Naive thymus-derived CD4-positive, alpha-beta T cell (primary cell): ENCODE data around the gene EXOC6B. TPM values are rescaled to one million over a fixed set of nuclear protein-coding genes. Genes with fewer than 3 reads are reported as not detected.

Experiments
- ATAC-seq: fragments of 150-1000 bp; cut with Tn5 transposase; 2 replicates; pipeline ENCODE4 v1.10.0; 2021; ENCODE audit warnings: mild to moderate bottlenecking, moderate library complexity
- CTCF ChIA-PET: fragments of 350-600 bp; sonication (Branson Sonifier 250); formaldehyde crosslinking; loops from one replicate; lab custom pipeline; 2021; ENCODE audit warnings: antibody characterized with exemption; lab: Charles Lee
- POLR2A ChIA-PET: fragments of 350-600 bp; sonication (Branson Sonifier 250); formaldehyde crosslinking; loops from one replicate; lab custom pipeline; 2021; ENCODE audit warnings: antibody characterized with exemption, inconsistent platforms; lab: Charles Lee
- DNase-seq, 9 donors: peaks; one replicate each; pipeline versions ENCODE4 v3.0.0 to v3.0.0-alpha.2; 2020 to 2022; ENCODE audit warnings: mixed read lengths in 1 of 9
- H3K27ac ChIP-seq: one replicate; pipeline ENCODE4 v1.7.0; 2013; ENCODE audit warnings: mild to moderate bottlenecking, low read depth, low read length, moderate library complexity
- H3K27me3 ChIP-seq, 2 donors: one replicate each; pipeline ENCODE4 v1.7.0; 2013; ENCODE audit warnings: low read length in 2 of 2, mild to moderate bottlenecking in 2 of 2, moderate library complexity in 2 of 2; ENCODE audit not compliant: control insufficient read depth in 2 of 2, insufficient read depth in 2 of 2
- H3K36me3 ChIP-seq, 3 experiments: 1 replicate in 2 of 3; 2 replicates in 1 of 3; pipeline ENCODE4 v1.7.0; 2013; ENCODE audit warnings: low read length in 3 of 3, mild to moderate bottlenecking in 3 of 3, moderate library complexity in 1 of 3; ENCODE audit not compliant: insufficient read depth in 3 of 3, control insufficient read depth in 2 of 3
- H3K4me1 ChIP-seq, 2 donors: one replicate each; pipeline ENCODE4 v1.7.0; 2013; ENCODE audit warnings: low read length in 2 of 2, mild to moderate bottlenecking in 2 of 2, moderate library complexity in 1 of 2; ENCODE audit not compliant: control insufficient read depth in 2 of 2, insufficient read depth in 2 of 2
- H3K4me3 ChIP-seq: 2 replicates; pipeline ENCODE4 v1.7.0; 2013; ENCODE audit warnings: mild to moderate bottlenecking, low read length
- H3K9me3 ChIP-seq, 3 experiments: 1 replicate in 2 of 3; 2 replicates in 1 of 3; pipeline ENCODE4 v1.7.0; 2013; ENCODE audit warnings: low read length in 3 of 3; ENCODE audit not compliant: control insufficient read depth in 2 of 3
- H3K27ac Mint-ChIP-seq, 9 donors: one replicate each; pipeline ENCODE4 v1.8.0; 2020 to 2022; ENCODE audit warnings: mixed read lengths in 9 of 9, mild to moderate bottlenecking in 8 of 9, moderate library complexity in 5 of 9, inconsistent platforms in 2 of 9
- H3K27me3 Mint-ChIP-seq, 5 donors: one replicate each; pipeline ENCODE4 v1.8.0; 2021 to 2022; ENCODE audit warnings: mixed read lengths in 5 of 5, mild to moderate bottlenecking in 1 of 5
- H3K36me3 Mint-ChIP-seq, 5 donors: one replicate each; pipeline ENCODE4 v1.8.0; 2020 to 2022; ENCODE audit warnings: mixed read lengths in 5 of 5, mild to moderate bottlenecking in 3 of 5, inconsistent platforms in 1 of 5
- H3K4me1 Mint-ChIP-seq, 7 donors: one replicate each; pipeline ENCODE4 v1.8.0; 2020 to 2022; ENCODE audit warnings: mixed read lengths in 7 of 7, mild to moderate bottlenecking in 3 of 7, inconsistent platforms in 1 of 7
- H3K4me3 Mint-ChIP-seq, 10 donors: one replicate each; pipeline ENCODE4 v1.8.0; 2020 to 2022; ENCODE audit warnings: mild to moderate bottlenecking in 10 of 10, mixed read lengths in 10 of 10, moderate library complexity in 6 of 10, inconsistent platforms in 2 of 10
- H3K9me3 Mint-ChIP-seq, 11 donors: one replicate each; pipeline ENCODE4 v1.8.0; 2020 to 2022; ENCODE audit warnings: mixed read lengths in 11 of 11, mild to moderate bottlenecking in 4 of 11, inconsistent platforms in 1 of 11, moderate library complexity in 1 of 11
- intact Hi-C, 2 donors: fragments of 100-400 bp; cut with micrococcal nuclease; formaldehyde crosslinking; loops; one replicate each; pipeline ENCODE4 v1.15.1; 2023
- polyA plus RNA-seq, 2 donors: library from polyadenylated mRNA; unstranded; fragments of 300-500 nt; fragmentation: Illumina TruSeq; gene quantifications; one replicate each; pipeline ENCODE4 v1.2.3, GENCODE V29; 2021
- total RNA-seq, 6 experiments: library from RNA in 5 of 6; stranded (reverse) in 5 of 6; gene quantifications; 1 replicate in 5 of 6; 2 replicates in 1 of 6; pipeline ENCODE4 v1.2.3 and lab custom pipeline; 2021 to 2026

The EXOC6B gene
- total and polyA plus RNA-seq, 7 experiments from 2014 or later = 3.5 to 21.9 (median 15.1) TPM

- no peak for DNase-seq
These were observed 115.2 kb downstream of the EXOC6B start for GRCh38 chr2:72710418-72711152.

GRCh38 chr2:72708236-72708635, 117.6 kb downstream of the EXOC6B start:
- Histone ChIP-seq H3K27ac (no peak overlapping the region), H3K4me1 (no peaks in the 10 kb centered on the region), H3K9me3 (no peaks in the 10 kb centered on the region), H3K27me3 (no peaks in the 10 kb centered on the region), H3K36me3 (no peaks in the 10 kb centered on the region), H3K4me3 (no peak overlapping the region)
- Mint-ChIP-seq H3K27me3 (no peaks in the 10 kb centered on the region), H3K27ac (no peak overlapping the region), H3K4me3 (no peak overlapping the region), H3K4me1 (peaks cover 0 to 3% (median 0%) of the 10 kb centered on the region in 7 donors), H3K9me3 (peaks cover 0 to 13% (median 4%) of the 10 kb centered on the region in 11 donors), H3K36me3 (peaks cover 0 to 70% (median 53%) of the 10 kb centered on the region in 5 donors)
- no peak for ATAC-seq
- no peak for DNase-seq
- ChIA-PET CTCF (no interaction called here), POLR2A (no interaction called here)
- intact Hi-C loops = no loop called here

More at GRCh38 chr2:72710418-72711152, 115.2 kb downstream of the EXOC6B start:
- no peak overlapping the region for H3K4me3 Mint-ChIP-seq
- H3K4me3 ChIP-seq = no peak overlapping the region
- H3K4me1 Mint-ChIP-seq = peaks cover 0 to 2% (median 0%) of the 10 kb centered on the region in 7 donors
- no peaks in the 10 kb centered on the region for H3K27me3 Mint-ChIP-seq
- no peak overlapping the region for H3K27ac ChIP-seq
- ChIA-PET CTCF (no interaction called here), POLR2A (no interaction called here)
- H3K4me1 ChIP-seq = no peaks in the 10 kb centered on the region
- peaks cover 0 to 4% (median 0%) of the 10 kb centered on the region in 3 experiments for H3K36me3 ChIP-seq
- H3K9me3 ChIP-seq = no peaks in the 10 kb centered on the region
- H3K27me3 ChIP-seq = no peaks in the 10 kb centered on the region
- ATAC-seq = no peak
- peaks cover under 1 to 78% (median 56%) of the 10 kb centered on the region in 5 donors for H3K36me3 Mint-ChIP-seq
- intact Hi-C loops = no loop called here
- no peak overlapping the region for H3K27ac Mint-ChIP-seq
- peaks cover 0 to 6% (median 1%) of the 10 kb centered on the region in 11 donors for H3K9me3 Mint-ChIP-seq

- H3K27me3 Mint-ChIP-seq = no peaks in the 10 kb centered on the region
- CTCF ChIA-PET = no interaction called here
- no peaks in the 10 kb centered on the region for H3K4me1 ChIP-seq
- H3K4me1 Mint-ChIP-seq = peaks cover 0 to 15% (median 0%) of the 10 kb centered on the region in 7 donors
- H3K27ac Mint-ChIP-seq = no peak overlapping the region
- no peaks in the 10 kb centered on the region for H3K9me3 ChIP-seq
- no peaks in the 10 kb centered on the region for H3K27me3 ChIP-seq
- H3K27ac ChIP-seq = no peak overlapping the region
- H3K36me3 ChIP-seq = no peaks in the 10 kb centered on the region
- DNase-seq (no peak), ATAC-seq (no peak)
- POLR2A ChIA-PET = no interaction called here
- intact Hi-C loops = no loop called here
- H3K36me3 Mint-ChIP-seq = peaks cover 0 to 53% (median 36%) of the 10 kb centered on the region in 5 donors
- H3K4me3 ChIP-seq = no peak overlapping the region
- H3K4me3 Mint-ChIP-seq = no peak overlapping the region
- peaks cover 0 to 5% (median 0%) of the 10 kb centered on the region in 11 donors for H3K9me3 Mint-ChIP-seq
These were observed 127.5 kb downstream of the EXOC6B start for GRCh38 chr2:72698300-72698699.

- H3K27me3 ChIP-seq = no peaks in the 10 kb centered on the region
- no peaks in the 10 kb centered on the region for H3K36me3 ChIP-seq
- Mint-ChIP-seq H3K36me3 (peaks cover 0 to 63% (median 39%) of the 10 kb centered on the region in 5 donors), H3K4me1 (peaks cover 0 to 16% (median 0%) of the 10 kb centered on the region in 7 donors), H3K9me3 (peaks cover 0 to 3% (median 0%) of the 10 kb centered on the region in 11 donors), H3K27me3 (no peaks in the 10 kb centered on the region), H3K27ac (no peak overlapping the region), H3K4me3 (no peak overlapping the region)
- H3K4me1 ChIP-seq = no peaks in the 10 kb centered on the region
- no peak overlapping the region for H3K4me3 ChIP-seq
- DNase-seq (no peak), ATAC-seq (no peak)
- intact Hi-C loops = no loop called here
- no peaks in the 10 kb centered on the region for H3K9me3 ChIP-seq
- CTCF ChIA-PET = no interaction called here
- no peak overlapping the region for H3K27ac ChIP-seq
- POLR2A ChIA-PET = no interaction called here
These were observed 129.3 kb downstream of the EXOC6B start for GRCh38 chr2:72696559-72696958.

GRCh38 chr2:72695676-72696075, 130.2 kb downstream of the EXOC6B start:
- CTCF ChIA-PET = no interaction called here

GRCh38 chr2:72694715-72695496, 130.9 kb downstream of the EXOC6B start:
- intact Hi-C loops = no loop called here
- H3K4me3 ChIP-seq = no peak overlapping the region
- no peak overlapping the region for H3K4me3 Mint-ChIP-seq

More at GRCh38 chr2:72695676-72696075, 130.2 kb downstream of the EXOC6B start:
- Mint-ChIP-seq H3K27ac (peak overlapping the region in 1 of 9 donors; percentile 9), H3K4me1 (peaks cover 0 to 16% (median 0%) of the 10 kb centered on the region in 7 donors), H3K4me3 (no peak overlapping the region), H3K9me3 (peaks cover 0 to 3% (median 0%) of the 10 kb centered on the region in 11 donors), H3K27me3 (no peaks in the 10 kb centered on the region), H3K36me3 (peaks cover 0 to 58% (median 35%) of the 10 kb centered on the region in 5 donors)
- Histone ChIP-seq H3K27ac (no peak overlapping the region), H3K9me3 (no peaks in the 10 kb centered on the region), H3K4me1 (no peaks in the 10 kb centered on the region), H3K4me3 (no peak overlapping the region), H3K36me3 (no peaks in the 10 kb centered on the region), H3K27me3 (no peaks in the 10 kb centered on the region)
- POLR2A ChIA-PET = no interaction called here
- ATAC-seq = no peak
- intact Hi-C loops = no loop called here
- no peak for DNase-seq

More at GRCh38 chr2:72694715-72695496, 130.9 kb downstream of the EXOC6B start:
- H3K4me1 ChIP-seq = no peaks in the 10 kb centered on the region
- Mint-ChIP-seq H3K9me3 (no peaks in the 10 kb centered on the region), H3K27me3 (no peaks in the 10 kb centered on the region), H3K27ac (peak overlapping the region in 1 of 9 donors; percentile 20), H3K4me1 (peaks cover 0 to 16% (median 0%) of the 10 kb centered on the region in 7 donors), H3K36me3 (peaks cover 0 to 50% (median 37%) of the 10 kb centered on the region in 5 donors)
- no peaks in the 10 kb centered on the region for H3K36me3 ChIP-seq
- ATAC-seq (no peak), DNase-seq (no peak)
- ChIA-PET POLR2A (no interaction called here), CTCF (no interaction called here)
- no peaks in the 10 kb centered on the region for H3K27me3 ChIP-seq
- H3K9me3 ChIP-seq = no peaks in the 10 kb centered on the region
- no peak overlapping the region for H3K27ac ChIP-seq
